Caco-2 (cell line): ENCODE results near the gene POLR1H. TPM values are rescaled to one million over a fixed set of nuclear protein-coding genes. Genes with fewer than 3 reads are reported as not detected.
A peak's percentile ranks its signal among the peaks of the same experiment; 100 is the strongest.

Experiments
- BruUV-seq: library from RNA; stranded (reverse); fragments of 400-500 nt; replicated peaks from 2 replicates; lab custom pipeline; 2021; lab: Mats Ljungman, UMichigan
- CTCF ChIA-PET: fragments of 300-600 bp; sonication (Branson Sonifier 250); formaldehyde crosslinking; loops from one replicate; lab custom pipeline; 2022; ENCODE audit warnings: antibody characterized with exemption; lab: Charles Lee
- POLR2A ChIA-PET: fragments of 300-600 bp; sonication (Branson Sonifier 250); formaldehyde crosslinking; loops from one replicate; lab custom pipeline; 2022; ENCODE audit warnings: antibody characterized with exemption; lab: Charles Lee
- DNase-seq, 2 experiments: peaks; one replicate each; pipeline versions ENCODE4 v3.0.0 to v3.0.0-alpha.2; 2020 to 2022
- H3K27me3 ChIP-seq: replicated peaks from 2 replicates; pipeline ENCODE4 v1.6.0; 2011; ENCODE audit warnings: low read length; ENCODE audit not compliant: control insufficient read depth, insufficient read depth
- H3K36me3 ChIP-seq: 2 replicates; pipeline ENCODE4 v1.5.1; 2011; ENCODE audit warnings: low read length; ENCODE audit not compliant: control insufficient read depth, insufficient read depth
- H3K4me1 ChIP-seq: fragments of 250-450 bp; sonication (Bioruptor Pico); 2 replicates; pipeline ENCODE4 v1.5.1; 2020; ENCODE audit warnings: mild to moderate bottlenecking
- H3K4me3 ChIP-seq: 2 replicates; pipeline ENCODE4 v1.5.1; 2011; ENCODE audit warnings: low read depth, mild to moderate bottlenecking, control low read depth, low read length
- H3K9me3 ChIP-seq: fragments of 250-450 bp; sonication (Bioruptor Pico); 2 replicates; pipeline ENCODE4 v1.5.1; 2020; ENCODE audit warnings: mild to moderate bottlenecking, moderate library complexity
- H3K27ac Mint-ChIP-seq: one replicate; pipeline ENCODE4 v1.8.0; 2022; ENCODE audit warnings: mixed read lengths; ENCODE audit not compliant: unreplicated experiment
- H3K27me3 Mint-ChIP-seq: one replicate; pipeline ENCODE4 v1.8.0; 2022; ENCODE audit warnings: mixed read lengths; ENCODE audit not compliant: insufficient read depth, unreplicated experiment
- H3K36me3 Mint-ChIP-seq: one replicate; pipeline ENCODE4 v1.8.0; 2022; ENCODE audit warnings: mild to moderate bottlenecking, mixed read lengths; ENCODE audit not compliant: insufficient read depth, unreplicated experiment
- H3K4me1 Mint-ChIP-seq: one replicate; pipeline ENCODE4 v1.8.0; 2022; ENCODE audit warnings: low read depth, mixed read lengths; ENCODE audit not compliant: unreplicated experiment
- H3K4me3 Mint-ChIP-seq: one replicate; pipeline ENCODE4 v1.8.0; 2022; ENCODE audit warnings: mild to moderate bottlenecking, moderate library complexity, mixed read lengths; ENCODE audit not compliant: unreplicated experiment
- H3K9me3 Mint-ChIP-seq: one replicate; pipeline ENCODE4 v1.8.0; 2022; ENCODE audit warnings: mixed read lengths; ENCODE audit not compliant: unreplicated experiment
- intact Hi-C: fragments of 100-400 bp; cut with micrococcal nuclease; formaldehyde crosslinking; loops from one replicate; pipeline ENCODE4 v1.10.0; 2022; ENCODE audit not compliant: unreplicated experiment
- total RNA-seq: library from RNA; stranded (reverse); gene quantifications from 2 replicates; pipeline ENCODE4 v1.2.3, GENCODE V29; 2022
- TF ChIP-seq, protein P1 (sequence below), 2 experiments: fragments of 200-600 bp in 1 of 2; IDR thresholded peaks; 1 replicate in 1 of 2; 2 replicates in 1 of 2; pipeline versions ENCODE4 v1.5.1 to v1.8.0; 2011 to 2022; ENCODE audit warnings: antibody characterized with exemption in 1 of 2, control low read depth in 1 of 2, inconsistent platforms in 1 of 2, low read depth in 1 of 2, low read length in 1 of 2, mild to moderate bottlenecking in 1 of 2, moderate library complexity in 1 of 2; ENCODE audit not compliant: insufficient read depth in 1 of 2, severe bottlenecking in 1 of 2, unreplicated experiment in 1 of 2

The POLR1H gene
- total RNA-seq, 1 experiment from 2014 or later, result 27.6 TPM

GRCh38 chr6:30097902-30098768 is 37.1 kb downstream of the POLR1H start:
- H3K4me1 ChIP-seq, result peaks cover 42% of the 10 kb centered on the region
- TF ChIP-seq, protein P1, sequence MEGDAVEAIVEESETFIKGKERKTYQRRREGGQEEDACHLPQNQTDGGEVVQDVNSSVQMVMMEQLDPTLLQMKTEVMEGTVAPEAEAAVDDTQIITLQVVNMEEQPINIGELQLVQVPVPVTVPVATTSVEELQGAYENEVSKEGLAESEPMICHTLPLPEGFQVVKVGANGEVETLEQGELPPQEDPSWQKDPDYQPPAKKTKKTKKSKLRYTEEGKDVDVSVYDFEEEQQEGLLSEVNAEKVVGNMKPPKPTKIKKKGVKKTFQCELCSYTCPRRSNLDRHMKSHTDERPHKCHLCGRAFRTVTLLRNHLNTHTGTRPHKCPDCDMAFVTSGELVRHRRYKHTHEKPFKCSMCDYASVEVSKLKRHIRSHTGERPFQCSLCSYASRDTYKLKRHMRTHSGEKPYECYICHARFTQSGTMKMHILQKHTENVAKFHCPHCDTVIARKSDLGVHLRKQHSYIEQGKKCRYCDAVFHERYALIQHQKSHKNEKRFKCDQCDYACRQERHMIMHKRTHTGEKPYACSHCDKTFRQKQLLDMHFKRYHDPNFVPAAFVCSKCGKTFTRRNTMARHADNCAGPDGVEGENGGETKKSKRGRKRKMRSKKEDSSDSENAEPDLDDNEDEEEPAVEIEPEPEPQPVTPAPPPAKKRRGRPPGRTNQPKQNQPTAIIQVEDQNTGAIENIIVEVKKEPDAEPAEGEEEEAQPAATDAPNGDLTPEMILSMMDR (IDR thresholded peaks at IDR 0.05; ENCODE audit: insufficient read depth in 1 of 2, low read depth in 1 of 2, low read length in 1 of 2, severe bottlenecking in 1 of 2, unreplicated experiment in 1 of 2), result no peak
- no TSS peak for BruUV-seq
- H3K36me3 Mint-ChIP-seq, result no peaks in the 10 kb centered on the region
- H3K27me3 ChIP-seq, result no peaks in the 10 kb centered on the region
- H3K9me3 ChIP-seq, result no peaks in the 10 kb centered on the region
- ChIA-PET CTCF (interaction anchor here (0.5 to 1.5 kb wide), 3 partner anchors 33 to 442 kb away, joined by 3 to 4 read pairs (median 3); no protein-coding TSS in a partner anchor), POLR2A (no interaction called here)
- intact Hi-C loops, result no loop called here
- no peaks in the 10 kb centered on the region for H3K36me3 ChIP-seq
- no peaks in the 10 kb centered on the region for H3K9me3 Mint-ChIP-seq
- peak; percentile 56 to 70 for DNase-seq
- no peak overlapping the region for H3K4me3 Mint-ChIP-seq
- H3K4me3 ChIP-seq, result no peak overlapping the region
- peaks cover 46% of the 10 kb centered on the region for H3K4me1 Mint-ChIP-seq
- H3K27me3 Mint-ChIP-seq, result peaks cover 2% of the 10 kb centered on the region
- H3K27ac Mint-ChIP-seq, result no peak overlapping the region

- DNase-seq, result no peak
- CTCF ChIA-PET, result no interaction called here
- POLR2A ChIA-PET, result no interaction called here
- TF ChIP-seq, protein P1 (IDR thresholded peaks at IDR 0.05; ENCODE audit: insufficient read depth in 1 of 2, low read depth in 1 of 2, low read length in 1 of 2, severe bottlenecking in 1 of 2, unreplicated experiment in 1 of 2), result no peak
- intact Hi-C loops, result loop anchor here (2.0 kb wide), 1 partner anchor 33 kb away; the partner anchor contains the start of gene PPP1R11
- H3K4me1 ChIP-seq, result peaks cover 45% of the 10 kb centered on the region
- H3K9me3 Mint-ChIP-seq, result no peaks in the 10 kb centered on the region
- H3K36me3 ChIP-seq, result no peaks in the 10 kb centered on the region
- no peaks in the 10 kb centered on the region for H3K9me3 ChIP-seq
- H3K27me3 Mint-ChIP-seq, result no peaks in the 10 kb centered on the region
- H3K27ac Mint-ChIP-seq, result peak overlapping the region; percentile 69
- no peaks in the 10 kb centered on the region for H3K36me3 Mint-ChIP-seq
- no TSS peak for BruUV-seq
- H3K4me3 ChIP-seq, result peak overlapping the region; percentile 34
- H3K27me3 ChIP-seq, result no peaks in the 10 kb centered on the region
- peak overlapping the region; percentile 89 for H3K4me3 Mint-ChIP-seq
- H3K4me1 Mint-ChIP-seq, result peaks cover 44% of the 10 kb centered on the region
These were observed 39.1 kb downstream of the POLR1H start for GRCh38 chr6:30100154-30100553.

DNA sequence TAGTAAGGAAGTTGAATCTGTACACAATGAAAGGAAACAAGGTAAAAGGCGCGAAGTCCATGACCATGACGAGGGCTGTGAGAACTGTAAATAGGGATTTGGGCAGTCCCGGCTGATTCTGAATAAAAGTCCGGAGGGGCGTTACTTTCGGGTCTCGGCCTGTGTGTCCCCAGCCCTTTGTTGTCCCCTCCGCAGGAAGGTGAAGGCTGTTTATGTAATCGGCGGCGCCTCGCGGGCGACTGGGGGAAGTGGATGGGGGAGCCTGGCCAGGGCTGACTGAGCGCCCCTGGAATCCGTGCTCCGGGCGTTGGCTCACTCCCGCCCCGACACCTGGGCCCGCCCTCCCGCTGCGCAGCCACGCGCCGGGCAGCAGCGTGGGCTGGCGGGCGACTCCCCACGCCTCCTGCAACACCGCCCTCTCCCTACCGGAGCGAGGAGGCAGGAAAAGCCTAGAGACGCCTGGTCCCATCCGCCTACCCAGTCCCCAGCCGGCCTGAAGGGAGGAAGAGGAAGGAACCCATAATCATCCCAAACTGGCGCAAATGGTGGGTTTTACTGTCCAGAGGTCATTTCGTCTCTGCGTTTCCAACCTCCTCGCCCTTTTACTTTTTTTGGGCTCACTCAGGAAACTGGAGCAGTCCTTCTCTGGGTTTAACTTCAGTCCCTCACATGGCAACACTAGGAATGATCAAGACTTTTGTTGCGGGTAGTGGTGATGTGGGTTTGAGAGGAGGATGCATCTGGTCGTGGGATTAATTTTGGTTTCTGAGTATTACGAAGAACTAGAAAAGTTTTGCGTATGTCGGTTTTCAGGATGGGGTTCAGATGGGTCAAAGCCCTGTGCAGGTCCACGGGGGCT is 39.7 kb downstream of the POLR1H start:
- intact Hi-C loops, result loop anchor here (2.0 kb wide), 1 partner anchor 34 kb away; the partner anchor contains the start of gene PPP1R11
- BruUV-seq, result no TSS peak
- Mint-ChIP-seq H3K4me3 (peak overlapping the region; percentile 89), H3K36me3 (no peaks in the 10 kb centered on the region), H3K4me1 (peaks cover 40% of the 10 kb centered on the region), H3K9me3 (no peaks in the 10 kb centered on the region), H3K27me3 (no peaks in the 10 kb centered on the region), H3K27ac (peak overlapping the region; percentile 69)
- Histone ChIP-seq H3K4me3 (peak overlapping the region; percentile 34), H3K4me1 (peaks cover 38% of the 10 kb centered on the region), H3K36me3 (no peaks in the 10 kb centered on the region), H3K9me3 (no peaks in the 10 kb centered on the region), H3K27me3 (no peaks in the 10 kb centered on the region)
- TF ChIP-seq, protein P1 (IDR thresholded peaks at IDR 0.05; ENCODE audit: insufficient read depth in 1 of 2, low read depth in 1 of 2, low read length in 1 of 2, severe bottlenecking in 1 of 2, unreplicated experiment in 1 of 2), result no peak
- DNase-seq, result peak; percentile 71 to 74
- CTCF ChIA-PET, result interaction anchor here (1.3 to 5.9 kb wide), 3 partner anchors 9 to 451 kb away, joined by 3 to 236 read pairs (median 4); partner anchors contain the start of gene TRIM40
- POLR2A ChIA-PET, result interaction anchor here (1.2 to 1.6 kb wide), 2 partner anchors 40 to 112 kb away, joined by 6 to 8 read pairs; partner anchors contain the start of genes POLR1H and TRIM26
